Body of pancreas (tissue), 4 donors: ENCODE data around the gene LDLRAD3. TPM values are rescaled to one million over a fixed set of nuclear protein-coding genes. Genes with fewer than 3 reads are reported as not detected.

ENCODE experiments used
- ATAC-seq: fragments of 150-250 bp; one replicate; pipeline ENCODE4 v1.9.1; 2016
- DNase-seq, 4 donors: peaks; one replicate each; pipeline ENCODE4 v3.0.0-alpha.2; 2019
- H3K27ac ChIP-seq, 4 donors: fragments of 200-600 bp; sonication (generic); 1 replicate in 3 of 4; 2 replicates in 1 of 4; pipeline versions ENCODE4 v1.5.1 to v1.6.1; 2016 to 2019; ENCODE audit warnings: mild to moderate bottlenecking in 1 of 4, mixed read lengths in 1 of 4, moderate library complexity in 1 of 4
- H3K27me3 ChIP-seq, 2 donors: fragments of 200-600 bp; sonication (generic); one replicate each; pipeline ENCODE4 v1.6.0; 2016; ENCODE audit warnings: mild to moderate bottlenecking in 1 of 2
- H3K36me3 ChIP-seq, 2 donors: fragments of 200-600 bp; sonication (generic); replicated peaks in 1 of 2; 2 replicates each; pipeline ENCODE4 v1.5.1; 2016; ENCODE audit warnings: low read depth in 2 of 2; ENCODE audit not compliant: insufficient read depth in 1 of 2
- H3K4me1 ChIP-seq: fragments of 200-600 bp; sonication (generic); one replicate; pipeline ENCODE4 v1.6.0; 2016
- H3K4me3 ChIP-seq, 2 donors: fragments of 200-600 bp; sonication (generic); 1 replicate in 1 of 2; 2 replicates in 1 of 2; pipeline ENCODE4 v1.5.1; 2016 to 2019
- H3K9me3 ChIP-seq, 3 donors: fragments of 200-600 bp; sonication (generic); 1 replicate in 2 of 3; 2 replicates in 1 of 3; pipeline ENCODE4 v1.5.1; 2016
- POLR2A ChIP-seq, 3 donors: fragments of 450-650 bp; IDR thresholded peaks; one replicate each; pipeline ENCODE4 v1.6.1; 2016; ENCODE audit warnings: antibody characterized with exemption in 3 of 3, mild to moderate bottlenecking in 2 of 3
- WGBS, 2 donors: methylation state at CpG; one replicate each; pipeline ENCODE4 v1.1.5; 2017; 5-methylcytosine and 5-hydroxymethylcytosine counted together
- intact Hi-C: fragments of 100-400 bp; cut with DNase I; formaldehyde crosslinking; loops from one replicate; pipeline ENCODE4 v1.15.1; 2023
- total RNA-seq, 2 donors: library from RNA; depleted of rRNA; stranded (reverse); fragments of >200 nt; gene quantifications; one replicate each; pipeline ENCODE4 v1.1.0, GENCODE V29; 2016
- TF ChIP-seq, protein P1 (sequence below), 7 experiments: fragments of 450-650 bp in 4 of 7; fragments of 200-600 bp in 3 of 7; sonication (generic) in 3 of 7; IDR thresholded peaks; one replicate each; pipeline ENCODE4 v1.5.1; 2016 to 2019; ENCODE audit warnings: antibody characterized with exemption in 7 of 7

The LDLRAD3 gene
- total RNA-seq, 2 donors from 2014 or later, result 5.7 to 7.9 TPM

- intact Hi-C loops, result no loop called here
- Histone ChIP-seq H3K27ac (no peak overlapping the region), H3K36me3 (no peaks in the 10 kb centered on the region), H3K27me3 (no peaks in the 10 kb centered on the region), H3K9me3 (no peaks in the 10 kb centered on the region), H3K4me1 (no peaks in the 10 kb centered on the region), H3K4me3 (no peak overlapping the region)
- ATAC-seq (no peak), DNase-seq (no peak)
- WGBS, 2 donors, result 88 to 90% methylated on average over 8 of the region's 8 CpGs
- TF ChIP-seq, protein P1, sequence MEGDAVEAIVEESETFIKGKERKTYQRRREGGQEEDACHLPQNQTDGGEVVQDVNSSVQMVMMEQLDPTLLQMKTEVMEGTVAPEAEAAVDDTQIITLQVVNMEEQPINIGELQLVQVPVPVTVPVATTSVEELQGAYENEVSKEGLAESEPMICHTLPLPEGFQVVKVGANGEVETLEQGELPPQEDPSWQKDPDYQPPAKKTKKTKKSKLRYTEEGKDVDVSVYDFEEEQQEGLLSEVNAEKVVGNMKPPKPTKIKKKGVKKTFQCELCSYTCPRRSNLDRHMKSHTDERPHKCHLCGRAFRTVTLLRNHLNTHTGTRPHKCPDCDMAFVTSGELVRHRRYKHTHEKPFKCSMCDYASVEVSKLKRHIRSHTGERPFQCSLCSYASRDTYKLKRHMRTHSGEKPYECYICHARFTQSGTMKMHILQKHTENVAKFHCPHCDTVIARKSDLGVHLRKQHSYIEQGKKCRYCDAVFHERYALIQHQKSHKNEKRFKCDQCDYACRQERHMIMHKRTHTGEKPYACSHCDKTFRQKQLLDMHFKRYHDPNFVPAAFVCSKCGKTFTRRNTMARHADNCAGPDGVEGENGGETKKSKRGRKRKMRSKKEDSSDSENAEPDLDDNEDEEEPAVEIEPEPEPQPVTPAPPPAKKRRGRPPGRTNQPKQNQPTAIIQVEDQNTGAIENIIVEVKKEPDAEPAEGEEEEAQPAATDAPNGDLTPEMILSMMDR (IDR thresholded peaks at IDR 0.05), result no peak
- no peak for TF ChIP-seq POLR2A (IDR thresholded peaks at IDR 0.05)
Measured at GRCh38 chr11:36228689-36229088, 284.8 kb downstream of the LDLRAD3 start.

DNA sequence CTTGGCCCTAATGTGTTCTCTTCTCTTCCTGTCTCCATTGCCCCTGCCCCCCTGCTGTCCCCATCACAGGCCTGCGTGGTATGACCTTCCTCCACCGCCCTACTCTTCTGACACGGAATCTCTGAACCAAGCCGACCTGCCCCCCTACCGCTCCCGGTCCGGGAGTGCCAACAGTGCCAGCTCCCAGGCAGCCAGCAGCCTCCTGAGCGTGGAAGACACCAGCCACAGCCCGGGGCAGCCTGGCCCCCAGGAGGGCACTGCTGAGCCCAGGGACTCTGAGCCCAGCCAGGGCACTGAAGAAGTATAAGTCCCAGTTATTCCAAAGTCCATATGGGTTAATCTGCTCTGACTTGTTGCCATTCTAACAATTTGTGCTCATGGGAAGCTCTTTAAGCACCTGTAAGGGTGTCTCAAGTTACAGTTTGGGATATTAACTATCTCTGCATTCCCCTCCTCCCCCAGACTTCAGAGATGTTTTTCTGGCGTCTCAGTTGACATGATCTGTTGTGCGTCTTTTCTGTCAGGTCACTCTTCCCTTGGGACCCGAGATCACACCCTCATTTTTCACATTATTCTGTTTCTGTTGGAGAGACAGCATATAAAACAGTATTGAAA is 285.3 kb downstream of the LDLRAD3 start:
- Histone ChIP-seq H3K4me1 (no peaks in the 10 kb centered on the region), H3K27ac (no peak overlapping the region), H3K4me3 (no peak overlapping the region), H3K36me3 (no peaks in the 10 kb centered on the region), H3K9me3 (no peaks in the 10 kb centered on the region), H3K27me3 (no peaks in the 10 kb centered on the region)
- TF ChIP-seq, protein P1 (IDR thresholded peaks at IDR 0.05), result no peak
- TF ChIP-seq POLR2A (IDR thresholded peaks at IDR 0.05), result no peak
- ATAC-seq, result no peak
- 85 to 90% methylated on average over 12 of the region's 12 CpGs for WGBS, 2 donors
- intact Hi-C loops, result no loop called here
- DNase-seq, result no peak

GRCh38 chr11:36230779-36231699 is 287.2 kb downstream of the LDLRAD3 start:
- DNase-seq, result no peak
- ATAC-seq, result no peak
- no peaks in the 10 kb centered on the region for H3K9me3 ChIP-seq
- TF ChIP-seq POLR2A (IDR thresholded peaks at IDR 0.05), result no peak
- TF ChIP-seq, protein P1 (IDR thresholded peaks at IDR 0.05), result no peak
- no peak overlapping the region for H3K27ac ChIP-seq
- no peak overlapping the region for H3K4me3 ChIP-seq
- intact Hi-C loops, result no loop called here
- whole genome bisulfite sequencing, 2 donors, result 68 to 69% methylated on average over 11 of the region's 11 CpGs
- no peaks in the 10 kb centered on the region for H3K4me1 ChIP-seq
- H3K27me3 ChIP-seq, result no peaks in the 10 kb centered on the region
- no peaks in the 10 kb centered on the region for H3K36me3 ChIP-seq

GRCh38 chr11:36233204-36233603 is 289.3 kb downstream of the LDLRAD3 start:
- ATAC-seq (no peak), DNase-seq (no peak)
- no peaks in the 10 kb centered on the region for H3K4me1 ChIP-seq
- WGBS, 2 donors, result 42 to 64% methylated on average over 3 of the region's 3 CpGs
- intact Hi-C loops, result no loop called here
- no peaks in the 10 kb centered on the region for H3K27me3 ChIP-seq
- H3K27ac ChIP-seq, result no peak overlapping the region
- no peaks in the 10 kb centered on the region for H3K36me3 ChIP-seq
- no peaks in the 10 kb centered on the region for H3K9me3 ChIP-seq
- TF ChIP-seq POLR2A (IDR thresholded peaks at IDR 0.05), result no peak
- TF ChIP-seq, protein P1 (IDR thresholded peaks at IDR 0.05), result no peak
- no peak overlapping the region for H3K4me3 ChIP-seq
